GM23338 (cell line): Measurements from ENCODE around the gene PRSS23.

Experiments
- CREB1 ChIP-seq: fragments of 250-450 bp; sonication (Bioruptor Pico); IDR thresholded peaks from 2 replicates; pipeline ENCODE4 v1.5.0; 2020; ENCODE audit warnings: low read depth, mild to moderate bottlenecking, moderate library complexity
- EZH2 ChIP-seq: fragments of 200-600 bp; sonication (generic); IDR thresholded peaks from one replicate; pipeline ENCODE4 v1.8.0; 2017; ENCODE audit warnings: antibody characterized with exemption, mild to moderate bottlenecking, low read depth; ENCODE audit not compliant: unreplicated experiment
- EZH2phosphoT487 ChIP-seq: fragments of 200-600 bp; sonication (generic); IDR thresholded peaks from one replicate; pipeline ENCODE4 v1.8.1; 2018; ENCODE audit warnings: antibody characterized with exemption; ENCODE audit not compliant: unreplicated experiment
- JUNB ChIP-seq: IDR thresholded peaks from one replicate; pipeline ENCODE4 v1.6.1; 2016; ENCODE audit warnings: antibody characterized with exemption; ENCODE audit not compliant: unreplicated experiment
- NANOG ChIP-seq: IDR thresholded peaks from 2 replicates; pipeline ENCODE4 v1.6.1; 2016; ENCODE audit warnings: antibody characterized with exemption, borderline replicate concordance
- POLR2AphosphoS5 ChIP-seq: IDR thresholded peaks from 2 replicates; pipeline ENCODE4 v1.6.1; 2016; ENCODE audit warnings: antibody characterized with exemption, low read depth
- ZNF331 ChIP-seq: fragments of 250-450 bp; sonication (Bioruptor Pico); IDR thresholded peaks from 2 replicates; pipeline ENCODE4 v1.5.0; 2020; ENCODE audit warnings: low read depth, mild to moderate bottlenecking, moderate library complexity
- TF ChIP-seq, protein P1 (sequence below), 2 experiments: fragments of 200-600 bp in 1 of 2; sonication (generic) in 1 of 2; conservative IDR thresholded peaks; 2 replicates each; pipeline versions ENCODE4 v1.5.1 to v1.6.1; 2016 to 2017; ENCODE audit warnings: antibody characterized with exemption in 2 of 2, low read depth in 2 of 2, mild to moderate bottlenecking in 2 of 2, moderate library complexity in 1 of 2
- TF ChIP-seq, protein P2 (sequence below): IDR thresholded peaks from one replicate; pipeline ENCODE4 v1.6.1; 2018; ENCODE audit warnings: antibody characterized with exemption; ENCODE audit not compliant: unreplicated experiment
- TF ChIP-seq, protein P3 (sequence below): IDR thresholded peaks from 2 replicates; pipeline ENCODE4 v1.6.1; 2016; ENCODE audit warnings: antibody characterized with exemption
- TF ChIP-seq, protein P4 (sequence below): fragments of 250-450 bp; sonication (Bioruptor Pico); IDR thresholded peaks from 2 replicates; pipeline ENCODE4 v1.5.0; 2020; ENCODE audit warnings: mild to moderate bottlenecking, moderate library complexity

DNA sequence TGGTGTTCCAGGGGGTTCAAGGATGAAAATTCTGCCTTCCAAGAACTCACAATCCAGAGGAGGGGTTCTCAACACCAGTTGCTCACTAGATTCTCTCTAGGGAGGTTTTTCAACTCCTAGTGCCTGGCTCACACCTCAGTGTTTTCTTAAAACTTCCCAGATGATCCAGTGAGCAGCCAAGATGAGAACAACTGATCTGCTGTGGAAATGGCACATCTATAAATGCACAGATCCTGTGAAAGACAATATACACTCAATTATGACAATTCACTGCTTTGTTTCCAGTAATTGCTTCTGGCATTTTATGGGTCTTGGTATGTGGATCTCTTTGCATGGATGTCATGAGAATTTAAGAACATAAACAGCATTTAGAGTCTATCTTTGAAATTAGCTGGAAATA lies 45.2 kb upstream of the PRSS23 start:
- TF ChIP-seq, protein P1, sequence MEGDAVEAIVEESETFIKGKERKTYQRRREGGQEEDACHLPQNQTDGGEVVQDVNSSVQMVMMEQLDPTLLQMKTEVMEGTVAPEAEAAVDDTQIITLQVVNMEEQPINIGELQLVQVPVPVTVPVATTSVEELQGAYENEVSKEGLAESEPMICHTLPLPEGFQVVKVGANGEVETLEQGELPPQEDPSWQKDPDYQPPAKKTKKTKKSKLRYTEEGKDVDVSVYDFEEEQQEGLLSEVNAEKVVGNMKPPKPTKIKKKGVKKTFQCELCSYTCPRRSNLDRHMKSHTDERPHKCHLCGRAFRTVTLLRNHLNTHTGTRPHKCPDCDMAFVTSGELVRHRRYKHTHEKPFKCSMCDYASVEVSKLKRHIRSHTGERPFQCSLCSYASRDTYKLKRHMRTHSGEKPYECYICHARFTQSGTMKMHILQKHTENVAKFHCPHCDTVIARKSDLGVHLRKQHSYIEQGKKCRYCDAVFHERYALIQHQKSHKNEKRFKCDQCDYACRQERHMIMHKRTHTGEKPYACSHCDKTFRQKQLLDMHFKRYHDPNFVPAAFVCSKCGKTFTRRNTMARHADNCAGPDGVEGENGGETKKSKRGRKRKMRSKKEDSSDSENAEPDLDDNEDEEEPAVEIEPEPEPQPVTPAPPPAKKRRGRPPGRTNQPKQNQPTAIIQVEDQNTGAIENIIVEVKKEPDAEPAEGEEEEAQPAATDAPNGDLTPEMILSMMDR (conservative IDR thresholded peaks at IDR 0.05; ENCODE audit: low read depth in 2 of 2) = no peak
- TF ChIP-seq EZH2 (no peak), POLR2AphosphoS5 (no peak), EZH2phosphoT487 (no peak), ZNF331 (CRISPR knock-in tag) (no peak), JUNB (no peak), CREB1 (CRISPR knock-in tag) (no peak), NANOG (no peak)
- TF ChIP-seq, protein P2, sequence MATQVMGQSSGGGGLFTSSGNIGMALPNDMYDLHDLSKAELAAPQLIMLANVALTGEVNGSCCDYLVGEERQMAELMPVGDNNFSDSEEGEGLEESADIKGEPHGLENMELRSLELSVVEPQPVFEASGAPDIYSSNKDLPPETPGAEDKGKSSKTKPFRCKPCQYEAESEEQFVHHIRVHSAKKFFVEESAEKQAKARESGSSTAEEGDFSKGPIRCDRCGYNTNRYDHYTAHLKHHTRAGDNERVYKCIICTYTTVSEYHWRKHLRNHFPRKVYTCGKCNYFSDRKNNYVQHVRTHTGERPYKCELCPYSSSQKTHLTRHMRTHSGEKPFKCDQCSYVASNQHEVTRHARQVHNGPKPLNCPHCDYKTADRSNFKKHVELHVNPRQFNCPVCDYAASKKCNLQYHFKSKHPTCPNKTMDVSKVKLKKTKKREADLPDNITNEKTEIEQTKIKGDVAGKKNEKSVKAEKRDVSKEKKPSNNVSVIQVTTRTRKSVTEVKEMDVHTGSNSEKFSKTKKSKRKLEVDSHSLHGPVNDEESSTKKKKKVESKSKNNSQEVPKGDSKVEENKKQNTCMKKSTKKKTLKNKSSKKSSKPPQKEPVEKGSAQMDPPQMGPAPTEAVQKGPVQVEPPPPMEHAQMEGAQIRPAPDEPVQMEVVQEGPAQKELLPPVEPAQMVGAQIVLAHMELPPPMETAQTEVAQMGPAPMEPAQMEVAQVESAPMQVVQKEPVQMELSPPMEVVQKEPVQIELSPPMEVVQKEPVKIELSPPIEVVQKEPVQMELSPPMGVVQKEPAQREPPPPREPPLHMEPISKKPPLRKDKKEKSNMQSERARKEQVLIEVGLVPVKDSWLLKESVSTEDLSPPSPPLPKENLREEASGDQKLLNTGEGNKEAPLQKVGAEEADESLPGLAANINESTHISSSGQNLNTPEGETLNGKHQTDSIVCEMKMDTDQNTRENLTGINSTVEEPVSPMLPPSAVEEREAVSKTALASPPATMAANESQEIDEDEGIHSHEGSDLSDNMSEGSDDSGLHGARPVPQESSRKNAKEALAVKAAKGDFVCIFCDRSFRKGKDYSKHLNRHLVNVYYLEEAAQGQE = no peak
- TF ChIP-seq, protein P3, sequence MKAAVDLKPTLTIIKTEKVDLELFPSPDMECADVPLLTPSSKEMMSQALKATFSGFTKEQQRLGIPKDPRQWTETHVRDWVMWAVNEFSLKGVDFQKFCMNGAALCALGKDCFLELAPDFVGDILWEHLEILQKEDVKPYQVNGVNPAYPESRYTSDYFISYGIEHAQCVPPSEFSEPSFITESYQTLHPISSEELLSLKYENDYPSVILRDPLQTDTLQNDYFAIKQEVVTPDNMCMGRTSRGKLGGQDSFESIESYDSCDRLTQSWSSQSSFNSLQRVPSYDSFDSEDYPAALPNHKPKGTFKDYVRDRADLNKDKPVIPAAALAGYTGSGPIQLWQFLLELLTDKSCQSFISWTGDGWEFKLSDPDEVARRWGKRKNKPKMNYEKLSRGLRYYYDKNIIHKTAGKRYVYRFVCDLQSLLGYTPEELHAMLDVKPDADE = no peak
- TF ChIP-seq, protein P4, sequence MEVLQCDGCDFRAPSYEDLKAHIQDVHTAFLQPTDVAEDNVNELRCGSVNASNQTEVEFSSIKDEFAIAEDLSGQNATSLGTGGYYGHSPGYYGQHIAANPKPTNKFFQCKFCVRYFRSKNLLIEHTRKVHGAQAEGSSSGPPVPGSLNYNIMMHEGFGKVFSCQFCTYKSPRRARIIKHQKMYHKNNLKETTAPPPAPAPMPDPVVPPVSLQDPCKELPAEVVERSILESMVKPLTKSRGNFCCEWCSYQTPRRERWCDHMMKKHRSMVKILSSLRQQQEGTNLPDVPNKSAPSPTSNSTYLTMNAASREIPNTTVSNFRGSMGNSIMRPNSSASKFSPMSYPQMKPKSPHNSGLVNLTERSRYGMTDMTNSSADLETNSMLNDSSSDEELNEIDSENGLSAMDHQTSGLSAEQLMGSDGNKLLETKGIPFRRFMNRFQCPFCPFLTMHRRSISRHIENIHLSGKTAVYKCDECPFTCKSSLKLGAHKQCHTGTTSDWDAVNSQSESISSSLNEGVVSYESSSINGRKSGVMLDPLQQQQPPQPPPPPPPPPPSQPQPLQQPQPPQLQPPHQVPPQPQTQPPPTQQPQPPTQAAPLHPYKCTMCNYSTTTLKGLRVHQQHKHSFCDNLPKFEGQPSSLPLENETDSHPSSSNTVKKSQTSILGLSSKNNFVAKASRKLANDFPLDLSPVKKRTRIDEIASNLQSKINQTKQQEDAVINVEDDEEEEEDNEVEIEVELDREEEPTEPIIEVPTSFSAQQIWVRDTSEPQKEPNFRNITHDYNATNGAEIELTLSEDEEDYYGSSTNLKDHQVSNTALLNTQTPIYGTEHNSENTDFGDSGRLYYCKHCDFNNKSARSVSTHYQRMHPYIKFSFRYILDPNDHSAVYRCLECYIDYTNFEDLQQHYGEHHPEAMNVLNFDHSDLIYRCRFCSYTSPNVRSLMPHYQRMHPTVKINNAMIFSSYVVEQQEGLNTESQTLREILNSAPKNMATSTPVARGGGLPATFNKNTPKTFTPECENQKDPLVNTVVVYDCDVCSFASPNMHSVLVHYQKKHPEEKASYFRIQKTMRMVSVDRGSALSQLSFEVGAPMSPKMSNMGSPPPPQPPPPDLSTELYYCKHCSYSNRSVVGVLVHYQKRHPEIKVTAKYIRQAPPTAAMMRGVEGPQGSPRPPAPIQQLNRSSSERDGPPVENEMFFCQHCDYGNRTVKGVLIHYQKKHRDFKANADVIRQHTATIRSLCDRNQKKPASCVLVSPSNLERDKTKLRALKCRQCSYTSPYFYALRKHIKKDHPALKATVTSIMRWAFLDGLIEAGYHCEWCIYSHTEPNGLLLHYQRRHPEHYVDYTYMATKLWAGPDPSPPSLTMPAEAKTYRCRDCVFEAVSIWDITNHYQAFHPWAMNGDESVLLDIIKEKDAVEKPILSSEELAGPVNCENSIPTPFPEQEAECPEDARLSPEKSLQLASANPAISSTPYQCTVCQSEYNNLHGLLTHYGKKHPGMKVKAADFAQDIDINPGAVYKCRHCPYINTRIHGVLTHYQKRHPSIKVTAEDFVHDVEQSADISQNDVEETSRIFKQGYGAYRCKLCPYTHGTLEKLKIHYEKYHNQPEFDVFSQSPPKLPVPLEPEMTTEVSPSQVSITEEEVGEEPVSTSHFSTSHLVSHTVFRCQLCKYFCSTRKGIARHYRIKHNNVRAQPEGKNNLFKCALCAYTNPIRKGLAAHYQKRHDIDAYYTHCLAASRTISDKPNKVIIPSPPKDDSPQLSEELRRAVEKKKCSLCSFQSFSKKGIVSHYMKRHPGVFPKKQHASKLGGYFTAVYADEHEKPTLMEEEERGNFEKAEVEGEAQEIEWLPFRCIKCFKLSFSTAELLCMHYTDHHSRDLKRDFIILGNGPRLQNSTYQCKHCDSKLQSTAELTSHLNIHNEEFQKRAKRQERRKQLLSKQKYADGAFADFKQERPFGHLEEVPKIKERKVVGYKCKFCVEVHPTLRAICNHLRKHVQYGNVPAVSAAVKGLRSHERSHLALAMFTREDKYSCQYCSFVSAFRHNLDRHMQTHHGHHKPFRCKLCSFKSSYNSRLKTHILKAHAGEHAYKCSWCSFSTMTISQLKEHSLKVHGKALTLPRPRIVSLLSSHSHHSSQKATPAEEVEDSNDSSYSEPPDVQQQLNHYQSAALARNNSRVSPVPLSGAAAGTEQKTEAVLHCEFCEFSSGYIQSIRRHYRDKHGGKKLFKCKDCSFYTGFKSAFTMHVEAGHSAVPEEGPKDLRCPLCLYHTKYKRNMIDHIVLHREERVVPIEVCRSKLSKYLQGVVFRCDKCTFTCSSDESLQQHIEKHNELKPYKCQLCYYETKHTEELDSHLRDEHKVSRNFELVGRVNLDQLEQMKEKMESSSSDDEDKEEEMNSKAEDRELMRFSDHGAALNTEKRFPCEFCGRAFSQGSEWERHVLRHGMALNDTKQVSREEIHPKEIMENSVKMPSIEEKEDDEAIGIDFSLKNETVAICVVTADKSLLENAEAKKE (CRISPR knock-in tag) = no peak
